Superior temporal gyrus (tissue), 1 donor: Measurements from ENCODE around the gene TTYH3.
"Not testable (repeated sequence)": the region's sequence is repeated elsewhere in the genome, so short reads cannot be mapped to it uniquely, and the experiment has no call there.

Experiments
- DNase-seq: peaks from one replicate; pipeline ENCODE4 v3.0.0-alpha.2; 2016; ENCODE audit errors: extremely low spot score

TTYH3 gene

GRCh38 chr7:2603044-2603965 is 28.5 kb upstream of the TTYH3 start:
- DNase-seq = no peak

GRCh38 chr7:2604608-2605174 is 27.1 kb upstream of the TTYH3 start:
- DNase-seq = no peak

GRCh38 chr7:2605608-2606538 is 25.9 kb upstream of the TTYH3 start:
- DNase-seq = no peak

- no peak for DNase-seq
Observed at GRCh38 chr7:2606539-2606936, 25.2 kb upstream of the TTYH3 start.

- DNase-seq = peak; percentile 42
Observed at GRCh38 chr7:2607122-2607922, 24.5 kb upstream of the TTYH3 start.

- no peak for DNase-seq
Observed at GRCh38 chr7:2607923-2608904, 23.6 kb upstream of the TTYH3 start.

- no peak for DNase-seq
Observed at GRCh38 chr7:2608921-2609411, 22.8 kb upstream of the TTYH3 start.

- DNase-seq = not testable (repeated sequence)
Observed at GRCh38 chr7:2609646-2610045, 22.1 kb upstream of the TTYH3 start.

GRCh38 chr7:2610466-2610865 is 21.3 kb upstream of the TTYH3 start:
- DNase-seq = no peak

- DNase-seq = no peak
Observed at GRCh38 chr7:2610898-2611297, 20.9 kb upstream of the TTYH3 start.

- DNase-seq = no peak
Observed at GRCh38 chr7:2611401-2611800, 20.4 kb upstream of the TTYH3 start.

- no peak for DNase-seq
Observed at GRCh38 chr7:2611922-2612321, 19.9 kb upstream of the TTYH3 start.

GRCh38 chr7:2612445-2613097 is 19.2 kb upstream of the TTYH3 start:
- no peak for DNase-seq

GRCh38 chr7:2613098-2613930 is 18.5 kb upstream of the TTYH3 start:
- no peak for DNase-seq

- DNase-seq = peak; percentile 38
Observed at GRCh38 chr7:2613931-2614600, 17.7 kb upstream of the TTYH3 start.

- DNase-seq = no peak
Observed at GRCh38 chr7:2614631-2615330, 17.0 kb upstream of the TTYH3 start.
